Caco-2 (cell line): Measurements from ENCODE around the gene CUL7. TPM values are rescaled to one million over a fixed set of nuclear protein-coding genes. Genes with fewer than 3 reads are reported as not detected.

Experiments used
- BruUV-seq: library from RNA; stranded (reverse); fragments of 400-500 nt; replicated peaks from 2 replicates; lab custom pipeline; 2021; lab: Mats Ljungman, UMichigan
- CTCF ChIA-PET: fragments of 300-600 bp; sonication (Branson Sonifier 250); formaldehyde crosslinking; loops from one replicate; lab custom pipeline; 2022; ENCODE audit warnings: antibody characterized with exemption; lab: Charles Lee
- POLR2A ChIA-PET: fragments of 300-600 bp; sonication (Branson Sonifier 250); formaldehyde crosslinking; loops from one replicate; lab custom pipeline; 2022; ENCODE audit warnings: antibody characterized with exemption; lab: Charles Lee
- DNase-seq, 2 experiments: peaks; one replicate each; pipeline versions ENCODE4 v3.0.0 to v3.0.0-alpha.2; 2020 to 2022
- H3K27me3 ChIP-seq: replicated peaks from 2 replicates; pipeline ENCODE4 v1.6.0; 2011; ENCODE audit warnings: low read length; ENCODE audit not compliant: control insufficient read depth, insufficient read depth
- H3K36me3 ChIP-seq: 2 replicates; pipeline ENCODE4 v1.5.1; 2011; ENCODE audit warnings: low read length; ENCODE audit not compliant: control insufficient read depth, insufficient read depth
- H3K4me1 ChIP-seq: fragments of 250-450 bp; sonication (Bioruptor Pico); 2 replicates; pipeline ENCODE4 v1.5.1; 2020; ENCODE audit warnings: mild to moderate bottlenecking
- H3K4me3 ChIP-seq: 2 replicates; pipeline ENCODE4 v1.5.1; 2011; ENCODE audit warnings: low read depth, mild to moderate bottlenecking, control low read depth, low read length
- H3K9me3 ChIP-seq: fragments of 250-450 bp; sonication (Bioruptor Pico); 2 replicates; pipeline ENCODE4 v1.5.1; 2020; ENCODE audit warnings: mild to moderate bottlenecking, moderate library complexity
- H3K27ac Mint-ChIP-seq: one replicate; pipeline ENCODE4 v1.8.0; 2022; ENCODE audit warnings: mixed read lengths; ENCODE audit not compliant: unreplicated experiment
- H3K27me3 Mint-ChIP-seq: one replicate; pipeline ENCODE4 v1.8.0; 2022; ENCODE audit warnings: mixed read lengths; ENCODE audit not compliant: insufficient read depth, unreplicated experiment
- H3K36me3 Mint-ChIP-seq: one replicate; pipeline ENCODE4 v1.8.0; 2022; ENCODE audit warnings: mild to moderate bottlenecking, mixed read lengths; ENCODE audit not compliant: insufficient read depth, unreplicated experiment
- H3K4me1 Mint-ChIP-seq: one replicate; pipeline ENCODE4 v1.8.0; 2022; ENCODE audit warnings: low read depth, mixed read lengths; ENCODE audit not compliant: unreplicated experiment
- H3K4me3 Mint-ChIP-seq: one replicate; pipeline ENCODE4 v1.8.0; 2022; ENCODE audit warnings: mild to moderate bottlenecking, moderate library complexity, mixed read lengths; ENCODE audit not compliant: unreplicated experiment
- H3K9me3 Mint-ChIP-seq: one replicate; pipeline ENCODE4 v1.8.0; 2022; ENCODE audit warnings: mixed read lengths; ENCODE audit not compliant: unreplicated experiment
- intact Hi-C: fragments of 100-400 bp; cut with micrococcal nuclease; formaldehyde crosslinking; loops from one replicate; pipeline ENCODE4 v1.10.0; 2022; ENCODE audit not compliant: unreplicated experiment
- total RNA-seq: library from RNA; stranded (reverse); gene quantifications from 2 replicates; pipeline ENCODE4 v1.2.3, GENCODE V29; 2022
- TF ChIP-seq, protein P1 (sequence below), 2 experiments: fragments of 200-600 bp in 1 of 2; IDR thresholded peaks; 1 replicate in 1 of 2; 2 replicates in 1 of 2; pipeline versions ENCODE4 v1.5.1 to v1.8.0; 2011 to 2022; ENCODE audit warnings: antibody characterized with exemption in 1 of 2, control low read depth in 1 of 2, inconsistent platforms in 1 of 2, low read depth in 1 of 2, low read length in 1 of 2, mild to moderate bottlenecking in 1 of 2, moderate library complexity in 1 of 2; ENCODE audit not compliant: insufficient read depth in 1 of 2, severe bottlenecking in 1 of 2, unreplicated experiment in 1 of 2

The CUL7 gene
- total RNA-seq, 1 experiment from 2014 or later: 26.7 TPM

- H3K36me3 ChIP-seq: peaks cover 3% of the 10 kb centered on the region; the same call in 1 of the 2 replicates
- H3K27me3 ChIP-seq: no peaks in the 10 kb centered on the region
- ChIA-PET CTCF (no interaction called here), POLR2A (interaction anchor here (0.5 to 0.7 kb wide), 3 partner anchors 31 to 236 kb away, joined by 3 to 7 read pairs (median 4); no protein-coding TSS in a partner anchor)
- TF ChIP-seq, protein P1, sequence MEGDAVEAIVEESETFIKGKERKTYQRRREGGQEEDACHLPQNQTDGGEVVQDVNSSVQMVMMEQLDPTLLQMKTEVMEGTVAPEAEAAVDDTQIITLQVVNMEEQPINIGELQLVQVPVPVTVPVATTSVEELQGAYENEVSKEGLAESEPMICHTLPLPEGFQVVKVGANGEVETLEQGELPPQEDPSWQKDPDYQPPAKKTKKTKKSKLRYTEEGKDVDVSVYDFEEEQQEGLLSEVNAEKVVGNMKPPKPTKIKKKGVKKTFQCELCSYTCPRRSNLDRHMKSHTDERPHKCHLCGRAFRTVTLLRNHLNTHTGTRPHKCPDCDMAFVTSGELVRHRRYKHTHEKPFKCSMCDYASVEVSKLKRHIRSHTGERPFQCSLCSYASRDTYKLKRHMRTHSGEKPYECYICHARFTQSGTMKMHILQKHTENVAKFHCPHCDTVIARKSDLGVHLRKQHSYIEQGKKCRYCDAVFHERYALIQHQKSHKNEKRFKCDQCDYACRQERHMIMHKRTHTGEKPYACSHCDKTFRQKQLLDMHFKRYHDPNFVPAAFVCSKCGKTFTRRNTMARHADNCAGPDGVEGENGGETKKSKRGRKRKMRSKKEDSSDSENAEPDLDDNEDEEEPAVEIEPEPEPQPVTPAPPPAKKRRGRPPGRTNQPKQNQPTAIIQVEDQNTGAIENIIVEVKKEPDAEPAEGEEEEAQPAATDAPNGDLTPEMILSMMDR (IDR thresholded peaks at IDR 0.05; ENCODE audit: insufficient read depth in 1 of 2, low read depth in 1 of 2, low read length in 1 of 2, severe bottlenecking in 1 of 2, unreplicated experiment in 1 of 2): no peak
- peaks cover 87% of the 10 kb centered on the region for H3K36me3 Mint-ChIP-seq
- no TSS peak for BruUV-seq
- H3K9me3 ChIP-seq: no peaks in the 10 kb centered on the region
- no peak for DNase-seq
- H3K4me1 ChIP-seq: no peaks in the 10 kb centered on the region
- H3K4me3 Mint-ChIP-seq: no peak overlapping the region
- H3K4me1 Mint-ChIP-seq: peaks cover 6% of the 10 kb centered on the region
- no peak overlapping the region for H3K27ac Mint-ChIP-seq
- no peaks in the 10 kb centered on the region for H3K9me3 Mint-ChIP-seq
- intact Hi-C loops: no loop called here
- no peaks in the 10 kb centered on the region for H3K27me3 Mint-ChIP-seq
- no peak overlapping the region for H3K4me3 ChIP-seq
These were observed 19.5 kb downstream of the CUL7 start for GRCh38 chr6:43034190-43034525.

- TF ChIP-seq, protein P1 (IDR thresholded peaks at IDR 0.05; ENCODE audit: insufficient read depth in 1 of 2, low read depth in 1 of 2, low read length in 1 of 2, severe bottlenecking in 1 of 2, unreplicated experiment in 1 of 2): no peak
- DNase-seq: no peak
- Histone ChIP-seq H3K4me3 (no peak overlapping the region), H3K27me3 (no peaks in the 10 kb centered on the region), H3K4me1 (no peaks in the 10 kb centered on the region), H3K9me3 (no peaks in the 10 kb centered on the region), H3K36me3 (peaks cover 3% of the 10 kb centered on the region; the same call in 1 of the 2 replicates)
- ChIA-PET POLR2A (interaction anchor here (0.5 kb wide), 1 partner anchor 30 kb away, joined by 4 read pairs; no protein-coding TSS in a partner anchor), CTCF (no interaction called here)
- Mint-ChIP-seq H3K4me3 (no peak overlapping the region), H3K27ac (no peak overlapping the region), H3K9me3 (no peaks in the 10 kb centered on the region), H3K27me3 (no peaks in the 10 kb centered on the region), H3K4me1 (peaks cover 6% of the 10 kb centered on the region), H3K36me3 (peaks cover 92% of the 10 kb centered on the region)
- intact Hi-C loops: no loop called here
- no TSS peak for BruUV-seq
These were observed 20.0 kb downstream of the CUL7 start for GRCh38 chr6:43033496-43034189.

- Mint-ChIP-seq H3K27ac (no peak overlapping the region), H3K36me3 (peaks cover 95% of the 10 kb centered on the region), H3K4me1 (peaks cover 6% of the 10 kb centered on the region), H3K27me3 (no peaks in the 10 kb centered on the region), H3K9me3 (no peaks in the 10 kb centered on the region), H3K4me3 (no peak overlapping the region)
- ChIA-PET CTCF (interaction anchor here (0.6 to 1.0 kb wide), 2 partner anchors 27 to 37 kb away, joined by 3 read pairs; partner anchors contain the start of genes KLC4 and MRPL2), POLR2A (interaction anchor here (0.6 kb wide), 1 partner anchor 197 kb away, joined by 3 read pairs; the partner anchor contains the start of gene DNPH1)
- Histone ChIP-seq H3K36me3 (peaks cover 5% of the 10 kb centered on the region), H3K27me3 (no peaks in the 10 kb centered on the region), H3K4me3 (no peak overlapping the region), H3K4me1 (no peaks in the 10 kb centered on the region), H3K9me3 (no peaks in the 10 kb centered on the region)
- BruUV-seq: no TSS peak
- TF ChIP-seq, protein P1 (IDR thresholded peaks at IDR 0.05; ENCODE audit: insufficient read depth in 1 of 2, low read depth in 1 of 2, low read length in 1 of 2, severe bottlenecking in 1 of 2, unreplicated experiment in 1 of 2): no peak
- no peak for DNase-seq
- intact Hi-C loops: no loop called here
These were observed 21.3 kb downstream of the CUL7 start for GRCh38 chr6:43032326-43032725.
